HG03196 (cell line): ENCODE data around the gene SGCE.
"Not testable (repeated sequence)": the region's sequence is repeated elsewhere in the genome, so short reads cannot be mapped to it uniquely, and the experiment has no call there.

ENCODE experiments used
- ATAC-seq: cut with Tn5 transposase; IDR thresholded peaks from one replicate; pipeline ENCODE4 v1.9.1; 2021; ENCODE audit not compliant: unreplicated experiment

SGCE gene

GRCh38 chr7:94655848-94656657 is at the start of gene SGCE:
Gene SGCE (minus strand): TSS chr7:94656133. CDS start chr7:94656098, 35 bp downstream.
- peak; percentile 19 for ATAC-seq

- ATAC-seq = not testable (repeated sequence)
Observed at GRCh38 chr7:94705155-94706021, 49.5 kb upstream of the SGCE start.

GRCh38 chr7:94701555-94701973 is 45.6 kb upstream of the SGCE start:
- ATAC-seq = no peak

GRCh38 chr7:94700926-94701554 is 45.1 kb upstream of the SGCE start:
- ATAC-seq = no peak

GRCh38 chr7:94698275-94698674 is 42.3 kb upstream of the SGCE start:
- no peak for ATAC-seq

GRCh38 chr7:94697035-94697974 is 41.4 kb upstream of the SGCE start:
- ATAC-seq = no peak

- no peak for ATAC-seq
Observed at GRCh38 chr7:94687810-94688209, 31.9 kb upstream of the SGCE start.

- ATAC-seq = no peak
Observed at GRCh38 chr7:94687076-94687475, 31.1 kb upstream of the SGCE start.

GRCh38 chr7:94683066-94683465 is 27.1 kb upstream of the SGCE start:
- ATAC-seq = no peak

- ATAC-seq = no peak
Observed at GRCh38 chr7:94679358-94679757, 23.4 kb upstream of the SGCE start.

GRCh38 chr7:94676431-94676830 is 20.5 kb upstream of the SGCE start:
- no peak for ATAC-seq

GRCh38 chr7:94675356-94675755 is 19.4 kb upstream of the SGCE start:
- ATAC-seq = no peak

- no peak for ATAC-seq
Observed at GRCh38 chr7:94671444-94672235, 15.7 kb upstream of the SGCE start.

GRCh38 chr7:94669773-94670495 is 14.0 kb upstream of the SGCE start:
- no peak for ATAC-seq

GRCh38 chr7:94666879-94667587 is 11.1 kb upstream of the SGCE start:
- ATAC-seq = no peak

- no peak for ATAC-seq
Observed at GRCh38 chr7:94665426-94665825, 9.5 kb upstream of the SGCE start.

- ATAC-seq = no peak
Observed at GRCh38 chr7:94664023-94664422, 8.1 kb upstream of the SGCE start.

GRCh38 chr7:94662548-94662947 is 6.6 kb upstream of the SGCE start:
- ATAC-seq = no peak
